Measurements from ENCODE around the gene PITHD1.
"Not testable (repeated sequence)": the region's sequence is repeated elsewhere in the genome, so short reads cannot be mapped to it uniquely, and the experiment has no call there.

Gene PITHD1

DNA sequence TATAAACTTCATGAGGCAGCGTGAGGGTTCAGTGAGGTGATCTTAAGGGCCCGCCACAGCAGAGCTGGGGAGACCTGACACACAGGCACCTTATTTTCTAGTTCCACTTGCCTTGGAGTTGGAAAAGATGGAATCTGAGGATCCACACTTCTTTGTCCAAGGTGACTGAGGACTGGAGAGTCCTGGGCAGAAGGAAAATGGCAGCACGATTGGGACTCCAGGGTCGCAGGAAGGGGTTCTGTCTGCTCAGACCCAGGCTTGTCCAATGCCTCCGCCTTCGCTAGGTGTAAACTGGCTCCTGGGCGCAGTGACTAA, 21.0 kb downstream of the PITHD1 start:
- no peak for DNase-seq (ENCODE audit: low spot score)
- TF ChIP-seq, protein P1, sequence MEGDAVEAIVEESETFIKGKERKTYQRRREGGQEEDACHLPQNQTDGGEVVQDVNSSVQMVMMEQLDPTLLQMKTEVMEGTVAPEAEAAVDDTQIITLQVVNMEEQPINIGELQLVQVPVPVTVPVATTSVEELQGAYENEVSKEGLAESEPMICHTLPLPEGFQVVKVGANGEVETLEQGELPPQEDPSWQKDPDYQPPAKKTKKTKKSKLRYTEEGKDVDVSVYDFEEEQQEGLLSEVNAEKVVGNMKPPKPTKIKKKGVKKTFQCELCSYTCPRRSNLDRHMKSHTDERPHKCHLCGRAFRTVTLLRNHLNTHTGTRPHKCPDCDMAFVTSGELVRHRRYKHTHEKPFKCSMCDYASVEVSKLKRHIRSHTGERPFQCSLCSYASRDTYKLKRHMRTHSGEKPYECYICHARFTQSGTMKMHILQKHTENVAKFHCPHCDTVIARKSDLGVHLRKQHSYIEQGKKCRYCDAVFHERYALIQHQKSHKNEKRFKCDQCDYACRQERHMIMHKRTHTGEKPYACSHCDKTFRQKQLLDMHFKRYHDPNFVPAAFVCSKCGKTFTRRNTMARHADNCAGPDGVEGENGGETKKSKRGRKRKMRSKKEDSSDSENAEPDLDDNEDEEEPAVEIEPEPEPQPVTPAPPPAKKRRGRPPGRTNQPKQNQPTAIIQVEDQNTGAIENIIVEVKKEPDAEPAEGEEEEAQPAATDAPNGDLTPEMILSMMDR (IDR thresholded peaks at IDR 0.05; ENCODE audit: extremely low read depth, insufficient read depth, missing control alignments), result no peak
- in situ Hi-C loops (cut with MboI; ENCODE audit: low pct_unique_long_range_greater_than_20kb, low sequenced_read_pairs, unreplicated experiment), result no loop called here

DNA sequence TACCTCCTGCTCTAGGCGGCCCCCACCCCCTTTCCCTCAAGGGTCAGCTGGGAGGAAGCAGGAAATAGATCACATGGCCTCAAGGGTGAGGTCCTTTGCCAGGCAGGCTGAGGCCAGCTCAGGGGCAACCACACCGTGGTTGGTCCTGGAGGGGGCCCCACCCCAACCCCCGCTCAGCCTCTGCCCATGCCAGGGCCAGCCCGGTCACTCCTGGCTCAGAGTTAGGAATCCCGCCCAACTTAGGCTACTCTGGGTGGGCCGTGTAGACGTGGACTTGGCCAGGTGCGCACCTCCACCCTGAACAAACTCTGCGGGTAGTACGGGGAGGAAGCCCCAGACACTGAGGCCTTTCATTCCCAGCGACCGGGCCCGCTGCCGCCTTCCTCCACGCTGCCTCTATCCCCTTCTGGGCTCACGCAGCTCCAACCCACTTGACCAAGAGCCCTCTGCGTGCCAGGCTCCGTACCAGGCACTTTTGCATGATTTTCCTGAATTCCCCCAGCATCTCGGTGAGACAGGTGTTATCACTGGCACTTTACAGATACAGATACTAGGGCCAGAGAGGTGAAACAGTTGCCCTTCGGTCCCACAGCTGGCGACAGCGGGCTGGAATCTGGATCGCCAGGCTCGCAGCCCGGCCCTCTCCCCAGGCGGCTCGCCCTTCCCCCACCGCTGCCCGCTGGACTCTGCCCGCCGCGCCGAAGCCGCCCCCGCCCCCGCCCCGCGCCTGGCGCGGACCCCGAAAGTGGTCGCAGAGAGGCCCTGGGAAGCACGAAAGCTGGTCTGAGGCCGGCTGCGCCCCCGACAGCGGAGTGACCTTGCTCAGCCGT, 21.6 kb downstream of the PITHD1 start:
- in situ Hi-C loops (cut with MboI; ENCODE audit: low pct_unique_long_range_greater_than_20kb, low sequenced_read_pairs, unreplicated experiment), result no loop called here
- DNase-seq (ENCODE audit: low spot score), result peak; percentile 72
- TF ChIP-seq, protein P1 (IDR thresholded peaks at IDR 0.05; ENCODE audit: extremely low read depth, insufficient read depth, missing control alignments), result no peak

- TF ChIP-seq, protein P1 (IDR thresholded peaks at IDR 0.05; ENCODE audit: extremely low read depth, insufficient read depth, missing control alignments), result no peak
- in situ Hi-C loops (cut with MboI; ENCODE audit: low pct_unique_long_range_greater_than_20kb, low sequenced_read_pairs, unreplicated experiment), result no loop called here
- peak; percentile 99 for DNase-seq (ENCODE audit: low spot score)
These were observed 22.5 kb downstream of the PITHD1 start, which contains the start of gene GALE for GRCh38 chr1:23800400-23801337. GALE (minus strand) TSS chr1:23800754; CDS start chr1:23799007, 1,747 bp downstream.

GRCh38 chr1:23801338-23801748, 23.1 kb downstream of the PITHD1 start:
- TF ChIP-seq, protein P1 (IDR thresholded peaks at IDR 0.05; ENCODE audit: extremely low read depth, insufficient read depth, missing control alignments), result no peak
- in situ Hi-C loops (cut with MboI; ENCODE audit: low pct_unique_long_range_greater_than_20kb, low sequenced_read_pairs, unreplicated experiment), result no loop called here
- DNase-seq (ENCODE audit: low spot score), result no peak

DNA sequence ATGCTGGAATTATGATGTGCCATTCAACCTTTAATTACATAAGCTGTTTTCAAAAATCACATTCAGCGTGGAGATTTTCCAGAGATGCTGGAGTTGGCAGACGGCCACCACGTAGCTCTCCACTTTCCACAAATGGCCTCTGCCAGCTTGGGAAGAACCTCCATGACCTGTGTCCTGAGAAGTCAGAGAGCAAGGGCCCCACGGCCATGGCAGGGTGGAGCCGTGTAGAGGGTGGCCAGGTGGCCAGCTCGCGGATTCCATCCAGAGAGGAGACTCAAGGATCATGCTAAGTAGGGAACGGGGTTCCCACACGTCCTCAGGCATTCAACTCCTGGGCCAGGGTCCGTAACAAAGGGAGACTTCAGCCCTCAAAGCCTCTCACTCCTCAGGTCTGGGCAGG, 23.7 kb downstream of the PITHD1 start:
- TF ChIP-seq, protein P1 (IDR thresholded peaks at IDR 0.05; ENCODE audit: extremely low read depth, insufficient read depth, missing control alignments), result no peak
- in situ Hi-C loops (cut with MboI; ENCODE audit: low pct_unique_long_range_greater_than_20kb, low sequenced_read_pairs, unreplicated experiment), result no loop called here
- no peak for DNase-seq (ENCODE audit: low spot score)

DNA sequence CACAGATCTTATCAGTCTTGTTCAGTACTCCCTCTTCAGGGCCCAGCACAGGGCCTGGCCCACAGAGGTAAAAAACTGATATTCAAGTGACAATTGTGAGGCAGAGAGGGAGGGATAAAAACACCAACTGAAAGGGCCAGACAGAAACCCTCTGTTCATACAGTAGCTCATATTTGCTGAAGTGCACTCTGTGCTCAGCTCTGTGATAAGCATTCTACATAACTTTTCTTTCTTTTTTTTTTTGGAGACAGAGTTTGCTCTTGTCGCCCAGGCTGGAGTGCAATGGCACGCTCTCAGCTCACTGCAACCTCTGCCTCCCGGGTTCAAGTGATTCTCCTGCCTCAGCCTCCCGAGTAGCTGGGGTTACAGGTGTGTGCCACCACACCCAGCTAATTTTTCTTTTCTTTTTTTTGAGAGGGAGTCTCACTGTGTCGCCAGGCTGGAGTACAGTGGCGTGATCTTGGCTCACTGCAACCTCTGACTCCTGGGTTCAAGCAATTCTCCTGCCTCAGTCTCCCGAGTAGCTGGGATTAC, 24.7 kb downstream of the PITHD1 start:
- in situ Hi-C loops (cut with MboI; ENCODE audit: low pct_unique_long_range_greater_than_20kb, low sequenced_read_pairs, unreplicated experiment); DNase-seq (ENCODE audit: low spot score): not testable (repeated sequence)

Measured in GM13977 (cell line).